ENCODE results near the gene TMEM100. TPM values are rescaled to one million over a fixed set of nuclear protein-coding genes. Genes with fewer than 3 reads are reported as not detected.
A peak's percentile ranks its signal among the peaks of the same experiment; 100 is the strongest.

Gene TMEM100
- total RNA-seq, 4 donors from 2014 or later = 1.6 to 6.5 (median 2.6) TPM

DNA sequence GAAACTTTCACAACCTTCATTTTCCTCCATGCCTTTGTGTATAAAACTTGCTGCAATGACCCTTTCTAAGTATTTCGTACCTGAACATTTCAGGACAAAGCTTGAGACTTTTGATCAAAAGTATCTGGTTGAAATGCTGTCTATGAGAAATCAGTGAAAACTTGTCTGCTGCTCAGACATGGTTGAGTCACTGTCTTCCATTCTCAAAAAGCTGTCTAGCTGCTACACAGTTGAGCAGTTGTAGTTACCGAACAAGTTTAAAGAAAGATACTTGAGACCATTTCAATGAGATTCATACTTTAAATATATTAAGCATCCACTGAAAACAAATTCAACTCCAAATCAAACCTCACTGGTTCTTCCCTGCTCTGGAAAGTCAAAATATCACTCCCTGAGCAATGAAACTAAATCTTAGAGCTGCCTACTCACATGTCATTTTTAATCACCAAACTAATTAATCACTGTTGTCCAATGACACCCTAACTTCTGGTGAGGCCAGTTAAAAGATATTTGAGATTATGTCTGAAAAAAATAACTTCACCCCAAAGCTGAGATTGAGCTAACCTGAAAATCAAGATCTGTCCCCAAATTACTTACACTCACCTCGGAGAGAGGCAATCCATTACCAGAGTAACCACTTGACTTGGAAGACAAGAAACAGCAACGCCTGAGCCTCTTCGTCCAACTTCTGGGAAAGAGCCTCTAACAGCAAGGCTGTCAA is 488 bp downstream of the TMEM100 start:
- no peak for DNase-seq (ENCODE audit: low spot score in 2 of 2)
- intact Hi-C loops (cut with DNase I; ENCODE audit: low total_unique reads) = no loop called here
- no peak overlapping the region for H3K4me3 ChIP-seq (ENCODE audit: low read depth, poor library complexity, severe bottlenecking)

DNA sequence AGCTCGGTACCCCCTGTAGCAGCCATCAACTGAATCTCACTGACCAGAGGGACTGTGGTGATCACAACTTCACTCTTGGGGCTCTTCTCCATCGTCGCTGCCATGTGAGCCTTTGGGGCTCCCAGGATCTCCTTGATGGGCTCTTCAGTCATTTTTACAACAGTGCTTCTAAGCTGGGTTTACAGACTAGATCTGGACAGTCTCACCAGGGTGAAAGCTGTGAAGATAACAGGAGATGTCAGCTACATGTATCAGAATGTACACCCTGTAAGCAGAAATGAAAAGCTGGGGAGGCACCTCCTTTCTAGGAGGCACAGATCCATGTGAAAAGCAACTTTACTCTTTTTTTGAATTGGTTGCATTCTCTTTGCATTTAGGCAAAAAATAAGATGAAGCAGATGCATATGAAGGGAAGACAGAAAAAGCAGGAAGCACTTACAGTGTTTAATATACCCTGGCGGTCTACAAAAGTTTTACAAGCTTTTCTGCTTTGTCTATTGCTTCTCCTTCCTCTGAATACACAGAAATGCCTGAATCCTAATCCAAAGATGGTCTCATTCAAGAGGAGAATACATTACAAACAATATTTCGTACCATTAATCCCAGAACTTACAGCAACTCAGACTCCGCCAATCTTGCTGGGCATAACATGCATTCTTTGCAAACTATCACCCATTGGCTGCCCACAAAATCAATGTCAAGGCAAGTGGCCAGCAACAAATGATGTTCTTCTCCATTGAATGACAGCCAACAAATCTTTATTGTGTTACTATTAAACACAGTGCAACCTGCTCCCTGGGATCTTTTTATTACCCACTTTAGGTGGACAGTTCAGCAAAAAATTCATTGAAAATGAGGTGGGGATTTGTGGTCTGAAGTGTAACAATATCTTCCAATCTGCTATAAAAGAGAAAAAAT is 1.5 kb downstream of the TMEM100 start:
- TF ChIP-seq, protein P1, sequence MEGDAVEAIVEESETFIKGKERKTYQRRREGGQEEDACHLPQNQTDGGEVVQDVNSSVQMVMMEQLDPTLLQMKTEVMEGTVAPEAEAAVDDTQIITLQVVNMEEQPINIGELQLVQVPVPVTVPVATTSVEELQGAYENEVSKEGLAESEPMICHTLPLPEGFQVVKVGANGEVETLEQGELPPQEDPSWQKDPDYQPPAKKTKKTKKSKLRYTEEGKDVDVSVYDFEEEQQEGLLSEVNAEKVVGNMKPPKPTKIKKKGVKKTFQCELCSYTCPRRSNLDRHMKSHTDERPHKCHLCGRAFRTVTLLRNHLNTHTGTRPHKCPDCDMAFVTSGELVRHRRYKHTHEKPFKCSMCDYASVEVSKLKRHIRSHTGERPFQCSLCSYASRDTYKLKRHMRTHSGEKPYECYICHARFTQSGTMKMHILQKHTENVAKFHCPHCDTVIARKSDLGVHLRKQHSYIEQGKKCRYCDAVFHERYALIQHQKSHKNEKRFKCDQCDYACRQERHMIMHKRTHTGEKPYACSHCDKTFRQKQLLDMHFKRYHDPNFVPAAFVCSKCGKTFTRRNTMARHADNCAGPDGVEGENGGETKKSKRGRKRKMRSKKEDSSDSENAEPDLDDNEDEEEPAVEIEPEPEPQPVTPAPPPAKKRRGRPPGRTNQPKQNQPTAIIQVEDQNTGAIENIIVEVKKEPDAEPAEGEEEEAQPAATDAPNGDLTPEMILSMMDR (IDR thresholded peaks at IDR 0.05) = no peak
- no peak for TF ChIP-seq POLR2A (IDR thresholded peaks at IDR 0.05)
- no peak for DNase-seq (ENCODE audit: low spot score in 2 of 2)
- 78 to 86% methylated on average over 6 of the region's 6 CpGs for WGBS, 2 donors
- H3K4me3 ChIP-seq (ENCODE audit: low read depth, poor library complexity, severe bottlenecking) = no peak overlapping the region
- intact Hi-C loops (cut with DNase I; ENCODE audit: low total_unique reads) = no loop called here

More for the DNA sequence above, 488 bp downstream of the TMEM100 start:
- WGBS, 2 donors = 35 to 38% methylated on average over 5 of the region's 5 CpGs
- TF ChIP-seq, protein P1 (IDR thresholded peaks at IDR 0.05) = no peak
- no peak for TF ChIP-seq POLR2A (IDR thresholded peaks at IDR 0.05)

DNA sequence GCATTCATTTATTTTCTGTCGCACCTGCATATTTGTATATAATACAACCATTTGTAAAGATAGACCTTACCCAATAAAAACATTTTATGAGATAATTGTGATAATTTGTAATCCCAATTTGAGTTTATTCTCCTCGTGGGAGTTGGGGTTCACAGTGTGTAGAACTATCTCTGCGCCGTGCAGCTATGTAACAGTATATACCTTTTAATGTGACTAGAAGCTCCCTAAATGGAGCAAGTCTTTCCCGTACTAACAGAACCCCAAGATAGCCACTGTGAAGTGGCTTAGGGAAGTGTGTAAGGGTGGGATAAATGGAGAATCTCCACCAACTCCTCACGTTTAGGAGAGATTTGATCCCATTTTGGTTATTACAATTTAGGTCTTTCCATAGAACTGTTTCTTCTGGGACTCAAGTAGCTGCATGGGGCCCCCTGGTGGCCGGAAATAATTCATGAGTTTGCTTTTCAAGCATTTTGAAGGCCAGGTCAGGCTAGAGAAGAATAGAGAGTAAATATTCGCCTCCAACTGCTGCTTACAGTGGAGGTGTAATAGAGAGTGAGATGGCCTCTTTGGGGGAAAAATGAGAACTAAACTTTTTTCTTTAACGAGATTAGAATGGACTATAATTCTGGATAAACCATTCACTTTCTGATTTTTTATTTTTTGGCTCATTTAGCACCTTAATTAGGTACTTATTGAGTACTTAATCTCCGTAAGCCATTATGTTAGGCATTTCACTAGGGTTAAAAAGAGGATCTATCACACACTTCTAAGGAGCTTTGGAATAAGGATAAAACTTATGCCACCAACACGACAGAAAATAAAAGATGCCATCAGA is 4.5 kb downstream of the TMEM100 start:
- no peak for TF ChIP-seq POLR2A (IDR thresholded peaks at IDR 0.05)
- TF ChIP-seq, protein P1 (IDR thresholded peaks at IDR 0.05) = peak in 1 of 3 donors; percentile 50
- intact Hi-C loops (cut with DNase I; ENCODE audit: low total_unique reads) = no loop called here
- H3K4me3 ChIP-seq (ENCODE audit: low read depth, poor library complexity, severe bottlenecking) = no peak overlapping the region
- DNase-seq (ENCODE audit: low spot score in 2 of 2) = peak; percentile 83 to 95
- WGBS, 2 donors = 53 to 55% methylated on average over 11 of the region's 11 CpGs

DNA sequence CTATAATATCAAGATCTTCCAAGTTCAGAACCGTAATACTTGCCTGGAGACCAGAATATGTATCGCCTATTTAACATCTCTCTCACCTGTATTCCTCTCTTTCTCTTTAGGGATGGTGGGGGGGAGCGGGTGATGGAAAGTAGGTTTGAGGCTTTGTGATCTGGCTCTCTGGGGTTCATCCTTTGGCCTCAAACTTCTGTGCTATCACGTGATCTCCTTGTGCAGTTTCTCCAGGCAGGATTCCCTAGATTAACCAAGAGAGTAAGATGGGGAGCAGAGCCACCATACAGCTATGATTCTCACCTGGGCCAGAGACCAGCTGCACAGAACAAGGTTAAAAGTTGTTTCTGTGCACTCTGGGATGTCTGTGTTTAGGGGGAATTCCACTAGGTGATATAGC is 5.2 kb downstream of the TMEM100 start:
- no peak overlapping the region for H3K4me3 ChIP-seq (ENCODE audit: low read depth, poor library complexity, severe bottlenecking)
- TF ChIP-seq, protein P1 (IDR thresholded peaks at IDR 0.05) = no peak
- TF ChIP-seq POLR2A (IDR thresholded peaks at IDR 0.05) = no peak
- no peak for DNase-seq (ENCODE audit: low spot score in 2 of 2)
- WGBS, 2 donors = 91 to 94% methylated on average over 4 of the region's 4 CpGs
- intact Hi-C loops (cut with DNase I; ENCODE audit: low total_unique reads) = no loop called here

DNA sequence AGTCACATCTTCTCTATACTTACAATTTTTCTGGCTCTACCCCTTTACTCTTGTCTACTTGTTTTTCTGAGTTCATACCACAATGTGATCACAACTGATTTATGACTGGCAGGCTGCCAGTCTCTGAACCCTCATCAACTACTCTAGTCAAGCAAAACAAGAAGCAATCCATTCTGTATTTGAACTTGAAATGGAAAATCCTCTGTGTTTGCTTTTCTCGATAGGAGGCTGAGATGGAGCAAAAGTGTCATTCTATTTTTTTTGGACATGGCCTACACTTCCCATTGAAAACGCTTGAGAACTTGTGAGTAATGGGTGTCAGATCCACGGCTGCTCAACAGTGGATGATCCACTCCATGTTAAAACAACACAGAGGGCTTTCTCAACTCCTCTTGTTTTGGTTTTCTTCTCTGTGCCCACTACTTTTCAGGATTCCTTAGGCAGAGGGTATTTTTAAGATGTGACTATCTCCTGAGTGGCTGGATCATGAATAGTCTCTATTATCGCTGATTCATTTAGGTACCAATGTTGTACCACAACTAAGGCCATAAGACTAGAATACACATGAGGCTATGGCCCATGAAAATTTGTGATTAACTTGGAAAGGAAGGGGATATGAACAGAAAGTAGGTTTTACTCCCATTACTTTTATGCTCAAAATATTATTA is 11.7 kb downstream of the TMEM100 start:
- intact Hi-C loops (cut with DNase I; ENCODE audit: low total_unique reads) = no loop called here
- WGBS, 2 donors = 55 to 69% methylated on average over 4 of the region's 4 CpGs
- no peak for DNase-seq (ENCODE audit: low spot score in 2 of 2)
- TF ChIP-seq, protein P1 (IDR thresholded peaks at IDR 0.05) = no peak
- no peak for TF ChIP-seq POLR2A (IDR thresholded peaks at IDR 0.05)
- H3K4me3 ChIP-seq (ENCODE audit: low read depth, poor library complexity, severe bottlenecking) = no peak overlapping the region

Data from lower leg skin (tissue), 4 donors.